Dermis blood vessel endothelial cell (primary cell): ENCODE measurements around the gene RAB38. TPM values are rescaled to one million over a fixed set of nuclear protein-coding genes. Genes with fewer than 3 reads are reported as not detected.
A peak's percentile ranks its signal among the peaks of the same experiment; 100 is the strongest.

Source experiments
- DNase-seq: peaks from one replicate; pipeline ENCODE4 v3.0.0; 2010
- total RNA-seq: library from RNA; depleted of rRNA; stranded (reverse); fragments of >200 nt; gene quantifications from 2 replicates; pipeline ENCODE4 v1.2.3, GENCODE V29; 2014

The RAB38 gene
- total RNA-seq, 1 donor from 2014 or later, result 0.34 TPM

- no peak for DNase-seq
Measured at GRCh38 chr11:88169471-88169870, 5.8 kb downstream of the RAB38 start.

- no peak for DNase-seq
Measured at GRCh38 chr11:88167853-88168252, 7.4 kb downstream of the RAB38 start.

GRCh38 chr11:88164806-88165585 is 10.2 kb downstream of the RAB38 start:
- DNase-seq, result no peak

- DNase-seq, result no peak
Measured at GRCh38 chr11:88164320-88164719, 10.9 kb downstream of the RAB38 start.

GRCh38 chr11:88158081-88158480 is 17.2 kb downstream of the RAB38 start:
- no peak for DNase-seq

- no peak for DNase-seq
Measured at GRCh38 chr11:88157370-88157769, 17.9 kb downstream of the RAB38 start.

GRCh38 chr11:88152381-88152780 is 22.9 kb downstream of the RAB38 start:
- DNase-seq, result no peak

- no peak for DNase-seq
Measured at GRCh38 chr11:88151709-88152265, 23.5 kb downstream of the RAB38 start.

- no peak for DNase-seq
Measured at GRCh38 chr11:88146106-88146505, 29.1 kb downstream of the RAB38 start.

GRCh38 chr11:88139865-88140264 is 35.4 kb downstream of the RAB38 start:
- DNase-seq, result no peak

GRCh38 chr11:88131764-88132470 is 43.3 kb downstream of the RAB38 start:
- DNase-seq, result no peak

- no peak for DNase-seq
Measured at GRCh38 chr11:88122956-88123355, 52.3 kb downstream of the RAB38 start.

- DNase-seq, result no peak
Measured at GRCh38 chr11:88119561-88119960, 55.7 kb downstream of the RAB38 start.

GRCh38 chr11:88117281-88117858 is 57.9 kb downstream of the RAB38 start:
- no peak for DNase-seq

GRCh38 chr11:88115828-88116755 is 59.2 kb downstream of the RAB38 start:
- DNase-seq, result no peak

GRCh38 chr11:88114486-88115045 is 60.7 kb downstream of the RAB38 start:
- no peak for DNase-seq

GRCh38 chr11:88106666-88107065 is 68.6 kb downstream of the RAB38 start:
- DNase-seq, result no peak

- no peak for DNase-seq
Measured at GRCh38 chr11:88105951-88106350, 69.3 kb downstream of the RAB38 start.

GRCh38 chr11:88105526-88105925 is 69.7 kb downstream of the RAB38 start:
- DNase-seq, result no peak

- DNase-seq, result no peak
Measured at GRCh38 chr11:88104408-88104807, 70.8 kb downstream of the RAB38 start.

GRCh38 chr11:88103337-88104206 is 71.7 kb downstream of the RAB38 start:
- DNase-seq, result peak; percentile 80
